ENCODE data around the gene CREB5. TPM values are rescaled to one million over a fixed set of nuclear protein-coding genes. Genes with fewer than 3 reads are reported as not detected.

CREB5 gene
- total and polyA plus RNA-seq, 2 of the 13 experiments (the other 11 are each of a cell fraction or from before 2014, with no cell fraction given): 0.38 to 0.71 TPM

DNA sequence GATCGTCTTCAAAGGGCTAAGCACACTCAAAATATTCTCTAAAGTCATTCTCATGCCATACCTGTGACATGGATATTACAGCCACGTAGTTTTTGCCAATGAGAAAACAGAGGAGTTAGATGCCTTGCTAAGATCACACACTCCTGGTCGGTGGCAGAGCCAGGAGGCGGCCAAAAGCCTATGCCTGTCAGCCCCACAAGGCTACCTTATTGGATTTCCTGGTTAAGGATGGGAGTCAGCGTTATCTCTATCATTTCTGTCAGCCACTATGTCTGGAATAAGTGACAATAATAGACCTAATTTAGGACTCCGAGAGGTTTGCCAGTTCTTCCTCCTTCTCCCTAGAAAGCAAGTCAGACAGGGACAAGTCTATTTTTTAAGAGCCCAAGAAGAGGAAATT lies 295.0 kb downstream of the CREB5 start:
- intact Hi-C loops (cut with micrococcal nuclease; ENCODE audit: unreplicated experiment) (no loop called here), in situ Hi-C loops (cut with HindIII; ENCODE audit: extremely low pct_ligation_motif_present, low pct_unique_long_range_greater_than_20kb) (no loop called here)
- CTCF ChIA-PET (ENCODE audit: low intra/inter-chr PET ratio, low total read pairs): no interaction called here
- H3K36me3 ChIP-seq (replicated peaks in 1 of 2; ENCODE audit: control insufficient read depth in 1 of 2, insufficient read depth in 2 of 2, low read length in 2 of 2): no peaks in the 10 kb centered on the region
- no peaks in the 10 kb centered on the region for H3K4me1 ChIP-seq (ENCODE audit: insufficient read depth, low read length)
- no peak overlapping the region for H3K9ac ChIP-seq (ENCODE audit: insufficient read depth, low read depth, low read length)
- WGBS (ENCODE audit: low lambda C conversion rate): 9% methylated on average over 6 of the region's 6 CpGs
- DNase-seq (ENCODE audit: low spot score) (no peak), ATAC-seq (no peak), FAIRE-seq (no peak)
- no peaks in the 10 kb centered on the region for H4K20me1 ChIP-seq (ENCODE audit: insufficient read depth, low read length)
- POLR2A ChIA-PET: no interaction called here
- H3K4me2 ChIP-seq (ENCODE audit: low read depth, low read length): no peak overlapping the region
- TF ChIP-seq ZNF354B (CRISPR knock-in tag; IDR thresholded peaks at IDR 0.05) (no peak), NCOA1 (CRISPR knock-in tag; IDR thresholded peaks at IDR 0.05) (no peak), ZFX (CRISPR knock-in tag; IDR thresholded peaks at IDR 0.05; ENCODE audit: low read depth) (no peak), THRA (CRISPR knock-in tag; IDR thresholded peaks at IDR 0.05; ENCODE audit: borderline replicate concordance) (no peak), BCL6 (CRISPR knock-in tag; IDR thresholded peaks at IDR 0.05) (no peak)
- TF ChIP-seq, protein P1, sequence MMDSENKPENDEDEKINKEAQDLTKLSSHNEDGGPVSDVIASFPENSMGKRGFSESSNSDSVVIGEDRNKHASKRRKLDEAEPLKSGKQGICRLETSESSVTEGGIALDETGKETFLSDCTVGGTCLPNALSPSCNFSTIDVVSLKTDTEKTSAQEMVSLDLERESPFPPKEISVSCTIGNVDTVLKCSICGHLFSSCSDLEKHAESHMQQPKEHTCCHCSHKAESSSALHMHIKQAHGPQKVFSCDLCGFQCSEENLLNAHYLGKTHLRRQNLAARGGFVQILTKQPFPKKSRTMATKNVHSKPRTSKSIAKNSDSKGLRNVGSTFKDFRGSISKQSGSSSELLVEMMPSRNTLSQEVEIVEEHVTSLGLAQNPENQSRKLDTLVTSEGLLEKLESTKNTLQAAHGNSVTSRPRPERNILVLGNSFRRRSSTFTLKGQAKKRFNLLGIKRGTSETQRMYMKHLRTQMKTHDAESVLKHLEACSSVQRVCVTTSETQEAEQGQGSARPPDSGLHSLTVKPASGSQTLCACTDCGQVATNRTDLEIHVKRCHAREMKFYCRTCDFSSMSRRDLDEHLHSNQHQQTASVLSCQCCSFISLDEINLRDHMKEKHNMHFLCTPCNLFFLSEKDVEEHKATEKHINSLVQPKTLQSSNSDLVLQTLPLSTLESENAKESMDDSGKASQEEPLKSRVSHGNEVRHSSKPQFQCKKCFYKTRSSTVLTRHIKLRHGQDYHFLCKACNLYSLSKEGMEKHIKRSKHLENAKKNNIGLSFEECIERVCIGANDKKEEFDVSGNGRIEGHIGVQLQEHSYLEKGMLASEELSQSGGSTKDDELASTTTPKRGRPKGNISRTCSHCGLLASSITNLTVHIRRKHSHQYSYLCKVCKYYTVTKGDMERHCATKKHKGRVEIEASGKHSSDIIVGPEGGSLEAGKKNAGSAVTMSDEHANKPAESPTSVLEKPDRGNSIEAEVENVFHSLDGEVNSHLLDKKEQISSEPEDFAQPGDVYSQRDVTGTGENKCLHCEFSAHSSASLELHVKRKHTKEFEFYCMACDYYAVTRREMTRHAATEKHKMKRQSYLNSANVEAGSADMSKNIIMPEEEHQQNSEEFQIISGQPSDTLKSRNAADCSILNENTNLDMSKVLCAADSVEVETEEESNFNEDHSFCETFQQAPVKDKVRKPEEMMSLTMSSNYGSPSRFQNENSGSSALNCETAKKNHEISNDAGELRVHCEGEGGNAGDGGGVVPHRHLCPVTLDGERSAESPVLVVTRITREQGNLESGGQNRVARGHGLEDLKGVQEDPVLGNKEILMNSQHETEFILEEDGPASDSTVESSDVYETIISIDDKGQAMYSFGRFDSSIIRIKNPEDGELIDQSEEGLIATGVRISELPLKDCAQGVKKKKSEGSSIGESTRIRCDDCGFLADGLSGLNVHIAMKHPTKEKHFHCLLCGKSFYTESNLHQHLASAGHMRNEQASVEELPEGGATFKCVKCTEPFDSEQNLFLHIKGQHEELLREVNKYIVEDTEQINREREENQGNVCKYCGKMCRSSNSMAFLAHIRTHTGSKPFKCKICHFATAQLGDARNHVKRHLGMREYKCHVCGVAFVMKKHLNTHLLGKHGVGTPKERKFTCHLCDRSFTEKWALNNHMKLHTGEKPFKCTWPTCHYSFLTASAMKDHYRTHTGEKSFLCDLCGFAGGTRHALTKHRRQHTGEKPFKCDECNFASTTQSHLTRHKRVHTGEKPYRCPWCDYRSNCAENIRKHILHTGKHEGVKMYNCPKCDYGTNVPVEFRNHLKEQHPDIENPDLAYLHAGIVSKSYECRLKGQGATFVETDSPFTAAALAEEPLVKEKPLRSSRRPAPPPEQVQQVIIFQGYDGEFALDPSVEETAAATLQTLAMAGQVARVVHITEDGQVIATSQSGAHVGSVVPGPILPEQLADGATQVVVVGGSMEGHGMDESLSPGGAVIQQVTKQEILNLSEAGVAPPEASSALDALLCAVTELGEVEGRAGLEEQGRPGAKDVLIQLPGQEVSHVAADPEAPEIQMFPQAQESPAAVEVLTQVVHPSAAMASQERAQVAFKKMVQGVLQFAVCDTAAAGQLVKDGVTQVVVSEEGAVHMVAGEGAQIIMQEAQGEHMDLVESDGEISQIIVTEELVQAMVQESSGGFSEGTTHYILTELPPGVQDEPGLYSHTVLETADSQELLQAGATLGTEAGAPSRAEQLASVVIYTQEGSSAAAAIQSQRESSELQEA (CRISPR knock-in tag; IDR thresholded peaks at IDR 0.05; ENCODE audit: not compliant biosample characterization): no peak
- H3K27ac ChIP-seq (ENCODE audit: extremely low read length, insufficient read depth, low read length): no peak overlapping the region
- H3K27me3 ChIP-seq (ENCODE audit: control insufficient read depth in 1 of 2, insufficient read depth in 2 of 2, low read length in 2 of 2): peaks cover 0 to 3% of the 10 kb centered on the region in 2 experiments; a peak in 1 of 5 replicates
- H3K4me3 ChIP-seq (replicated peaks in 1 of 3; ENCODE audit: insufficient read depth in 1 of 3, low read depth in 2 of 3, low read length in 3 of 3): no peak overlapping the region
- H3K9me3 ChIP-seq (ENCODE audit: low read length): no peaks in the 10 kb centered on the region
- BruUV-seq (replicated peaks): no TSS peak
- H3K79me2 ChIP-seq (ENCODE audit: insufficient read depth, low read length): no peaks in the 10 kb centered on the region
- no peak overlapping the region for H2AFZ ChIP-seq (ENCODE audit: low read length)
